BJ (cell line): Measurements from ENCODE around the gene LZTS3. TPM values are rescaled to one million over a fixed set of nuclear protein-coding genes. Genes with fewer than 3 reads are reported as not detected.
"Not testable (repeated sequence)": the region's sequence is repeated elsewhere in the genome, so short reads cannot be mapped to it uniquely, and the experiment has no call there.

Source experiments
- CTCF ChIA-PET: fragments of 350-600 bp; formaldehyde crosslinking; extraction: SDS; loops from one replicate; lab custom pipeline; 2021; ENCODE audit warnings: antibody characterized with exemption, inconsistent platforms; lab: Yijun Ruan, JAX
- POLR2A ChIA-PET: fragments of 300-600 bp; sonication (Branson Sonifier 250); formaldehyde crosslinking; extraction: SDS; loops from one replicate; lab custom pipeline; 2021; ENCODE audit warnings: antibody characterized with exemption; lab: Charles Lee
- DNase-seq: peaks from one replicate; pipeline ENCODE4 v3.0.0-alpha.2; 2011; ENCODE audit warnings: low read depth
- H3K27me3 ChIP-seq: 2 replicates; pipeline ENCODE4 v1.6.0; 2011; ENCODE audit warnings: low read length; ENCODE audit not compliant: control insufficient read depth, insufficient read depth
- H3K36me3 ChIP-seq: 2 replicates; pipeline ENCODE4 v1.5.1; 2011; ENCODE audit warnings: low read length; ENCODE audit not compliant: control insufficient read depth, insufficient read depth
- H3K4me3 ChIP-seq: 2 replicates; pipeline ENCODE4 v1.5.1; 2011; ENCODE audit warnings: low read depth, mild to moderate bottlenecking, control low read depth, low read length
- polyA plus RNA-seq: library from polyadenylated mRNA; depleted of rRNA; stranded (reverse); fragments of >200 nt; gene quantifications from 2 replicates; pipeline ENCODE4 v1.2.3, GENCODE V29; 2011
- TF ChIP-seq, protein P1 (sequence below): IDR thresholded peaks from 2 replicates; pipeline ENCODE4 v1.5.1; 2011; ENCODE audit warnings: low read depth, mild to moderate bottlenecking, control low read depth, inconsistent platforms, low read length, moderate library complexity; ENCODE audit not compliant: insufficient read depth

Gene LZTS3
- polyA plus RNA-seq, 1 experiment: 8.8 TPM

DNA sequence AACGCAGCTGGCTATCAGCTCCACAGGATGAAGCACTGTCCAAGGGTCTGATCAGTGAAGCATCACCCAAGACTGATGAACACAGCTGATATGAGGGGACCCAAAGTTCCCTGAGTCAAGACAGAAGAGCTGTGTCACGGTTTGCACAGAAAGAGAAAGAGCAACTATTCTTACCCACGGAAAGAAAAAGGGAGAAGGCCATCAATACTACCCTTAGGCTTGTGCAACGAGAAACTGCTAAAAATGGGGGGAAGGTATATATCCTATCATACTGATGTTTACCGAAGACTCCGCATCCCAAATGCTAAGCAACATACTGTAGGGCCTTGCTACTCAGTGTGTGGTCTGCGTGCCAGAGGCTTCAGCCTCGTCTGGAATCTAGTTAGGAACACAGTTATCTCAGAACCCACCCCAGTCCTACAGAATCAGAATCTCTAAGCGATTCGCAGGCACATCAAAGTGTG, 14.3 kb downstream of the LZTS3 start:
- H3K4me3 ChIP-seq: peak overlapping the region; percentile 97
- no peaks in the 10 kb centered on the region for H3K27me3 ChIP-seq
- ChIA-PET POLR2A (no interaction called here), CTCF (interaction anchor here (0.5 kb wide), 1 partner anchor 16 kb away, joined by 3 read pairs; no protein-coding TSS in a partner anchor)
- TF ChIP-seq, protein P1, sequence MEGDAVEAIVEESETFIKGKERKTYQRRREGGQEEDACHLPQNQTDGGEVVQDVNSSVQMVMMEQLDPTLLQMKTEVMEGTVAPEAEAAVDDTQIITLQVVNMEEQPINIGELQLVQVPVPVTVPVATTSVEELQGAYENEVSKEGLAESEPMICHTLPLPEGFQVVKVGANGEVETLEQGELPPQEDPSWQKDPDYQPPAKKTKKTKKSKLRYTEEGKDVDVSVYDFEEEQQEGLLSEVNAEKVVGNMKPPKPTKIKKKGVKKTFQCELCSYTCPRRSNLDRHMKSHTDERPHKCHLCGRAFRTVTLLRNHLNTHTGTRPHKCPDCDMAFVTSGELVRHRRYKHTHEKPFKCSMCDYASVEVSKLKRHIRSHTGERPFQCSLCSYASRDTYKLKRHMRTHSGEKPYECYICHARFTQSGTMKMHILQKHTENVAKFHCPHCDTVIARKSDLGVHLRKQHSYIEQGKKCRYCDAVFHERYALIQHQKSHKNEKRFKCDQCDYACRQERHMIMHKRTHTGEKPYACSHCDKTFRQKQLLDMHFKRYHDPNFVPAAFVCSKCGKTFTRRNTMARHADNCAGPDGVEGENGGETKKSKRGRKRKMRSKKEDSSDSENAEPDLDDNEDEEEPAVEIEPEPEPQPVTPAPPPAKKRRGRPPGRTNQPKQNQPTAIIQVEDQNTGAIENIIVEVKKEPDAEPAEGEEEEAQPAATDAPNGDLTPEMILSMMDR: no peak
- H3K36me3 ChIP-seq: no peaks in the 10 kb centered on the region
- DNase-seq: no peak

DNA sequence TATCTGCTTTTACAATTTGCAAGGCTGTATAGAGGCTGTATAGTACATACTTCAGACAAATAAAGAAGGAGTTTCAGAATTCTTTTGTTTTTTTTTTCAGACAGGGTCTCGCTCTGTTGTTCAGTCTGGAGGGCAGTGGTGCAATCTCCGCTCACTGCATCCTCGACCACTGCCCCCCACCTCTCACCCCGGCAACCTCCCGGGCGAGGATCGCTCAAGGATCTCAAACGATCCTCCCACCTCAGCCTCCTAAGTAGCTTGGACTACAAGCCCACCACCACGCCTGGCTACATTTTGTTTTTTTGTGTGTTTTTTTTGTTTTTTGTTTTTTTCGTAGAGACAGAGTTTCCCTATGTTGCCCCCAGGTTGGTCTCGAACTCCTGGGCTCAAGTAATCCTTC, 15.5 kb downstream of the LZTS3 start:
- TF ChIP-seq, protein P1: no peak
- no peaks in the 10 kb centered on the region for H3K36me3 ChIP-seq
- no peaks in the 10 kb centered on the region for H3K27me3 ChIP-seq
- no peak overlapping the region; the same call in 1 of the 2 replicates for H3K4me3 ChIP-seq
- POLR2A ChIA-PET: no interaction called here
- no peak for DNase-seq
- CTCF ChIA-PET: no interaction called here

DNA sequence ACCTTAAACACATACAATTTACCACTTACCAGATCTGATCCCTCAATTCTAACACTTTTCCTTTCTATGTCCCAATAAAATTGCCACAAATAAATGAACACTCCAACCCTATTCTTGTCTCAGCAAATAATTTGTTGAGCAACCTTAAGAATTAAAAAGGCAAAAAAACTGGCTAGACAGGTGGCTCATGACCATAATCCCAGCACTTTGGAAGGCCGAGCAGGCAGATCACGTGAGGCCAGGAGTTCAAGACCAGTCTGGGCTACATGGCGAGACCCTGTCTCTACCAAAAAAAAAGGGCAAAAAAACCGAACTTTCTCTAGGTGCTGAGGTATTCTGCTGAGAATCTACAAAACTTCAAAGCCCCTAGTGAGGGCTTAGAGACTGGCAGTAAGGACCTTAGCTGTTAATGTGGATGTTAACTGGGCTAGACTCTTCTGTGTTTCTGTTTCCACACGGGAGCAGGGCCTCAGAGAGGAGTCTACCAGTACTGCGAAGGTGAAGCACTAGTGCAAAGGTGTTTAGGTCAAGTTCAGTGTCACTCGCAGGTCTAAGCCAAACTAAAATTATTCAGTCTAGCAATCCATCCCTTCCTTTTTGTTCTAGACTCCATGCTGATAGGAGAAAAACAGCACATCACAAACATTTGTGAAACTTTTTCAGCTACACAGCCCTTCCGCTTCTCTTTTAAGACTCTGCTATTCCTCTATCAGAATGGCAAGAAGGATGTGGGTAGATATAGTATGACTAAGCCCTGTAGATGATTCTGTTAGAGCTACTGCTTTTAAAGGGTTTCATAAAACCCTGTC, 16.3 kb downstream of the LZTS3 start:
- ChIA-PET CTCF (no interaction called here), POLR2A (no interaction called here)
- DNase-seq: no peak
- no peaks in the 10 kb centered on the region for H3K27me3 ChIP-seq
- TF ChIP-seq, protein P1: no peak
- H3K36me3 ChIP-seq: no peaks in the 10 kb centered on the region
- H3K4me3 ChIP-seq: no peak overlapping the region

DNA sequence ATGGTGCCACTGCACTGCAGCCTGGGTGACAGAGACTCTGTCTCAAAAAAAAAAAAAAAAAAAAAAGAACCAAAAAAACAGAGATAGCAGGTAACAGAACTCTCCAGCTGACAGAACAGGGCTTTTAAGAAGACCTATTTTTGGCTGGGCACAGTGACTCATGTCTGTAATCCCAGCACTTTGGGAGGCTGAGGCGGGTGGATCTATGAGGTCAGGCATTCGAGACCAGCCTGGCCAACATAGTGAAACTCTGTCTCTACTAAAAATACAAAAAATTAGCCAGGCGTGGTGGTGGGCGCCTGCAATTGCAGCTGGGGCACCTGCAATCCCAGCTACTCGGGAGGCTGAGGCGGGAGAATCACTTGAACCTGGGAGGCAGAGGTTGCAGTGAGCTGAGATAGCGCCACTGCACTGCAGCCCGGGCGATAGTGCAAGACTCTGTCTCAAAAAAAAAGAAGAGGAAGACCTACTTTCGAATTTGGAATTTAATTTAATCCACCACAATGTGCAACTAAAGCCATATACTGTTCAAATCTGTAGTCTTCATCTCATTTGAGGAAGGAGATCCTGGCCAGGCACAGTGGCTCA, 21.2 kb downstream of the LZTS3 start:
- H3K4me3 ChIP-seq, H3K36me3 ChIP-seq, DNase-seq, CTCF ChIA-PET, H3K27me3 ChIP-seq, POLR2A ChIA-PET: not testable (repeated sequence)

DNA sequence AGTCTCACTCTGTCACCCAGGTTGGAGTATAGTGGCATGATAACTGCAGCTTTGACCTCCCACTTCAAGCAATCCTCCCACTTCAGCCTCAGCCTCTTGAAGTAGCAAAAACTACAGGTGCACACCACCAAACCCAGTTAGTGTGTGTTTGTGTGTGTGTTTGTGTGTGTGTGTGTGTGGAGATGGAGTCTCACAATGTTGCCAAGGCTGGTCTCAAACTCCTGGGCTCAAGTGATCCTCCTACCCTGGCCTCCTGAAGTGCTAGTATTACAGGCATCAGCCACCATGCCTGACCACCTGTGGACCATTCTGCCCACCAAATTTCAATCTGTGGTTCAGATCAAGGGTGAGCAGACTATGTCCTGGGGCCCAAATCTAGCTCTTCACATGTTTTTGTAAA, 22.4 kb downstream of the LZTS3 start:
- CTCF ChIA-PET: no interaction called here
- Histone ChIP-seq H3K27me3 (no peaks in the 10 kb centered on the region), H3K36me3 (peaks cover 13% of the 10 kb centered on the region), H3K4me3 (no peak overlapping the region)
- POLR2A ChIA-PET: no interaction called here
- no peak for DNase-seq
- TF ChIP-seq, protein P1: no peak
